HG03175 (cell line): Measurements from ENCODE around the gene PRKCH.
A peak's percentile ranks its signal among the peaks of the same experiment; 100 is the strongest.
"Not testable (repeated sequence)": the region's sequence is repeated elsewhere in the genome, so short reads cannot be mapped to it uniquely, and the experiment has no call there.

Source experiments
- ATAC-seq: cut with Tn5 transposase; IDR thresholded peaks from one replicate; pipeline ENCODE4 v1.9.1; 2021; ENCODE audit warnings: mild to moderate bottlenecking, moderate library complexity; ENCODE audit not compliant: unreplicated experiment

The PRKCH gene

DNA sequence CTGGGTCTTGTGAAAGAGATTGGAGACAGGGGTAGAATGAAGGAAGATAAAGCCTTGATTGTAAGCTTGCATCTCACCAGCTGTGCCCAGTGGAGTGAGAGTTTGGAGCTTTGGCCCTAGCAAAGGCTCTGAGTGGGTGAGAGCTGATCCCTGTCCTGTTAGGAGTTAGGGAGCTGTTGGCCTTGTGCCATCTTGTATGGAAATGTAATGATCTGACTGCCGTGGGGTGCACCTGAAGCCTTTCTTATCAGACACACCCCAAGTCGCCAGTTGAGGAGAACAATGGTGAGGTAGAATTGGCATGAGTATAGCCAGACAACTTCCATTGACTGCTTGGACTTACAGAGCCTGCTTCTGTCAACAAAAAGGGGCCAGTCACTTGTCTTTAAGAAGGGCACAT lies 130.1 kb downstream of the PRKCH start:
- ATAC-seq = no peak

DNA sequence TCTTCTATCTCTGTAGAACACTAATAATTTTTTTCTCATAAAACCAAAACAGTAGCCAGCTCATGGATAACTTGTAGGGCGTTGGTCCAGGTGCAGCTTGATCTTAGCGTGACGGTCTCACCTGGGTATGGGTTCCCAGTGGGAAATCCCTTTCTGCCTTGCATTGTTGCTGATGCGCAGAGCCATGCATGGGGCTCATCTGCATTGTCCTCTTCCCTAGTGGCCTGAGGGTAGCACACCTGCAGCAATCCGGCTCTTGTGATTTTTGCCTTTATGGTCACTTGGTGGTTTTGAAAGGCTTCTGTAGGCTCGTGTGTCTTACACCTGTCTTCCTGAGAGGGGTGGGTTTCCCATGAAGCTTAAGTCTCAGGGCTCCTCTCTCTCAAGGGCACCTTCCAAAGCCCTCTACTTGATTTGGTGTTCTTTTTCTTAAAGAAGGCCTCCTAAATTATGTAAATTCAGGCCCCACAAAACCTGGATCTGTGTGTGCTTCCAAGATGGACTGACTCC lies 130.6 kb downstream of the PRKCH start:
- ATAC-seq = no peak

DNA sequence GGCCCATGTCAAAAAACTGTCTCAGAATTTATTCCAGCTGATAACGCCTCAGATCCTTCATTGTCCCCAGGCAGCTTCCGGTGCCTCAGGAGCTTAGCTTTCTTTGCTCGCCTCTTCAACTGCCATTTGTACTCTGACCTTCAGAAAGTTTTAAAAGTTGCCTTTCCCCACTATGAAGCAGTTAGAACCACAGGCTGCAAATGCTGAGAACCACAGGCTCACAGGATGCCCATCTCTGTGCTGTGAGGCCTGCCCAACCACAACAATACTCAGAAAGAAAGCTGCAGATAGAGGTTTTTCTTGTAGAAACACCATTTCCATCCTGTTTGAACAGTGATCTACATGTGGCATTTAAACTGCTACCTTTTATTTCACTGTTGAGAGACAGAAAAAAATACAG lies 131.1 kb downstream of the PRKCH start:
- ATAC-seq = no peak

DNA sequence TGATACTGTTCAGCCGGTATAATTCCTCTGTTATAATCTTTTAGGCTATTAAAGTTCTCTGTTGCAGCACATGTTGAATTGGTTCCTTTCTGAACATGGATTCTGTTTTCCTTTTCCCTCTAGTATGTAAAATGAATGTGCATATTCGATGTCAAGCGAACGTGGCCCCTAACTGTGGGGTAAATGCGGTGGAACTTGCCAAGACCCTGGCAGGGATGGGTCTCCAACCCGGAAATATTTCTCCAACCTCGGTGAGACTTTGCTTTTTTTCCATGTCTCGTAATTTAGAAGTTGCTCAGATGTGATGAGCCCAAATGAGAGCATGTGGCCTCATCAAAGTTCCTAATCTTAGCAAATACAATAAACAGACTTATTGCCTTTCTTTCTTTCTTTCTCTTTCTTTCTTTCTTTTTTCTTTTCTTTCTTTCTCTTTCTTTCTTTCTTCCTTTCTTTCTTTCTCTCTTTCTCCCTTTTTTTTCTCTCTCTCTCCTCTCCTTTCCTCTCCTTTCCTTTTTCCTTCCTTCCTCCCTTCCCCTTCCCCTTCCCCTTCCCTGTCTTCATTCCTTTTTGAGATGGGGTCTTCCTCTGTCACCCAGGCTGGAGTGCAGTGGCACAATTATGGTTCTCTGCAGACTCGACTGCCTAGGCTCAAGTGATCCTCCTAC lies 131.9 kb downstream of the PRKCH start:
- ATAC-seq = no peak

DNA sequence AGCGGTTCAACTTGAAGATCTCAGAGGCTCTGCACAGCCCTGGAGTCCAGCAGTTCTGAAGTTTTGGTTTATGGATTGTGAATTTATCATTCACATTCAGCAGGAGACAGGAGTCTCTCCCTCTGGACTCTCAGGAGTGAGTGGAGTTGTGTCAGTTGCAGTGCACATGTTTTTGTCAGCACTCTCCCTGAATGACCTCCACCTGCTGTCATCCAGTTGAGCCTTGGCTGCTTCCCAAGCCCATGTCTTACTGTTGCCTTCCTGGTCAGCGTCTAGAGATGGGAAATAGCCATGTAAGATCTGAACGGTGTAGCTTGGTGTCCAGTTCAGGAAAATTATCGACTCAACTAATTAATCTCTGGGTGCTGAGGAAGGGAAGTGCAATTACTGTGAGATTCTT lies 133.2 kb downstream of the PRKCH start:
- ATAC-seq = no peak

DNA sequence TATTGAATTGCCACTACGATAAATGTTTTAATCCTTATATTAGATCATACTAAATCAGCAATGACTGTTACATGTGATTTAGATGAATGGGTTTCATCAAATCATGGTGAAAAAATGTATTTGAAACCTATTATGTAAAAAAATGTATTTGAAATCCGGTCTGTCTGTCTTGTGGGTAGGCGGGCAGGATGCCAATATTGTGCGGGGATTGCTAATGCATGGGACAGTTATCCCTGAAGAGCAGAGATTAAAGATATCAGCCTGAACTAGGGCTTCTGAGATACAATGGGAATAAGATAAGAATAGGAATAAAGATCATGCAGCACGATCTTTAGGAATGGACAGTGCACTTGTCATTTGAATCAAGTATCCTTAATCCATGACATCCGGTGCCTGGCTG lies 134.0 kb downstream of the PRKCH start:
- no peak for ATAC-seq

DNA sequence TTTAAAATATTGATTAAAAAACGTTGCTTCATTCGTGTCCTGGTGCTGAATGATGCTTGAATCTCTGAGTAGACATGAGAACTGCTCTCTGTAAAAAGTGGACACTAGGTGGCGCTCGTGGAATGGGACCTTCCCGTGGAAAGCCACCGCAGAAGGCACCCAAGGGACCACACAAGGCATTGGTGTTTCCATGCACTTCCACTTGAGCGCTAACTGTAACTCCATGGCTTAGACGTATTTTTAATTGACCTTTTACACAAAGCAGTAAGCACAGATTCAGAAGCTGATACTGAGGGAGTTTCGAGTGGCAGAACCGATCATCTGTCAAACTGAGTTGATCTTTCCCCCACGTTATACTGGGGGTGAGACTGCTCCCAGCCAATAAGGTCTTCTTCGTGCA lies 135.3 kb downstream of the PRKCH start:
- peak; percentile 70 for ATAC-seq

DNA sequence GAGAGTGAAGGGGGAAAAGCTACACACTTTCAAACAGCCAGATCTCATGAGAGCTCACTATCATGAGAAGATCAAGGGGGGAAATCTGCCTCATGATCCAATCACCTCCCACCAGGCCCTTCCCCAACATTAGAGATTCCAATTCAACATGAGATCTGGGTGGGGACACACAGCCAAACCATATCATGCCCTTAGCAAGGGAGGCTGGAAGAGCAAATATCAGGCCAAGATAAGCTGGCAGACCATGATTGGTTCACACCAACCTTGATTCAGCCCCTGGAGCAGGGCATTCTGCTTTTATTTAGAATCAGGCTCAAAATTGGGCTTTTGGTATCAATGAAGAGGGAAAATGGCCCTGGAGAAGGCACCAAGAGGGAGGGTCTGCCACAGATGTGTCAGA lies 137.4 kb downstream of the PRKCH start:
- no peak for ATAC-seq

DNA sequence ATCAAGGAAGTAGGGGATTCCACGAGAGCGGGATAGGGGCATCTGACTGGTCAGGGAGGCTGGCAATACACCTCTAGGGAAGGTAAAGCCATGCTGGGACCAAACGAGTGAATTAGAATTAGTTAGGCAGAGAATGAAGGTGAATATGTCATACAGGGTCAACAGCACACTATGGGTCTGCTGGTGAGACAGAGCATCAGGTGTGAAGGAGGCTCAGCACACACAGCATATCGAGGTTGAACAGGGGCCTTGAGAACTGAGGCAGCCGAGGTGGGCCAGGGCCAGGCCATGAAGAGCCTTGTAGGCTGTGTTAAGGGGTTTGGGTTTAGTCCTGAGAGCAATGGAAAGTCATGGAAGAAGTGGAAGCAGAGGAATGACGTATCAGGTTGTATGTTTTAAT lies 137.8 kb downstream of the PRKCH start:
- ATAC-seq = no peak

DNA sequence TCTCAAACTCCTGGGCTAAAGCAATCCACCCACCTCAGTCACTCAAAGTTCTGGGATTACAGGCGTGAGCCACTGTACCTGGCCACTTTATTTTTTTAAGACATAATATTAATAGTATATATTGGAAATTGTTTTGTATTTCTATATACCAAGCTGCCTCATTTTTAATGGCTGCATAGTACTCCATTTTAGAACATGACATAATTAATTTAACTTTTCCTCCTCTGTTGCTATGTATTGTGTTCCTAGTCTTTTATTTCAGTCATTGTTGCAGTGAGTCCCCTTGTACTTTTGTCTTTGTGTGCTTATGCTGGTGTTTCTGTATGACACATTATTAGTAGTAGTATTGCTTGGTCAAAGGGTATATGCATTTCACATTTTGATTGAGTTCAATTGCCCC lies 138.7 kb downstream of the PRKCH start:
- ATAC-seq = no peak

DNA sequence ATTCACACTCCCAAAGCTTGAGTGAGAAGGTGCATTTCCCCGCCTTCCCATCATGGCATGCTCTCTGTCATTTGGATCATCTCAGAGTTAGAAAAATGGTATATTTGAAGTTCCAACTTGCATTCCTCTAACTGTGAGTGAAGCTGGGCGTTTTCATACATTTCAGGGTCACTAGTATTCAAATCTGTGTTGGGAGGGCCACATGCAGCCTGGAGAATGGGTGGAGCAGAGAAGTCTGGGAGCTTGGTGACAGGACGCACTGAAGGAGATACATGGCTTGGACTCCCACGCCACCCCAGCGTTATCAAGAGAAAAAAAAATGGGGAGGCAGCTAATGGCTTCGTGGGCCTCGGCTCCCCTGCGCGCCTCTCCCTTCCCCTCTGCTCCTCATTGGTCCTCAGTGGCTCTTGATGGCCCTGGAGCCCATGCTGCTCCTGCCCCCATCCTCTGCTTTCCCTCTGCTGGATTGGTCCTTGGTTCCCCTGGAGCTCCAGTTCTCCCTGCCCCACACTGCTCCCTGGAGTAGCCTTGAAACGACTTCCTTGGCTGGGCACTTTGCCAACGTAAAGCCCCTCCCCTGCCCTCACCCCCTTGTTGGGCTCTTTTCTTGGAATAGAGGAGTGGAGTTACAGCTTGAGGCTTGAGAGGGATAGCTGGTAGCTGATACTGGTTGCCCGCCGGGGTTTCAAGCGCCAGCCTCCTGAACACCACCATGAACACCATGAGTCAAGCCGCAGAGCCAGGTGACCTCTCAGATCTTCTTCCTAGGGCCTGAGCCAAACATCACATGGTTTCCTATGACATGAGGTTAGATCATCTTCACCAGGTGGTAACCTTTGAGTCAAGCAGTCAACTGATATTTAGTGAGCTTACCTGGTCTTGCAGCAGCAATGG lies 139.6 kb downstream of the PRKCH start:
- ATAC-seq = no peak

DNA sequence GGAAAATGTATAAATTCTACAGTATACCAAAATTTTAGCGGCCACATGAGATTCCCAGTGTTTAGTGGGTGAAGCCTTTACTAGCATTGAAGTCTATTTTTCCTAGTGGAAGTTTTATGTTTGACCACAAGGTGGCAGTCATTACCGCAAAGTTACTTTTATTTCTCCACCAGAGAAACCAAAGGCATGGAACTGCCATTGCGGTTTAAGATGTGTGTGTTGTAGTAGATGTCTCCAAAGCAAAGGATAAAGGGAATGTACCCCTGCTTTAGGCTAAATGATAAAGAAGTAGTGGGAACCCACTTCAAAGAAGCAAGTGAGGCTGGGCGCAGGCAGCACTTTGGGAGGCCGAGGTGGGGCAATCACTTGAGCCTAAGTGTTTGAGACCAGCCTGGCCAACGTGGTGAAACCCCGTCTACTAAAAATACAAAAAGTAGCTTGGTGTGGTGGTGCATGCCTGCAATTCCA lies 140.5 kb downstream of the PRKCH start:
- no peak for ATAC-seq

DNA sequence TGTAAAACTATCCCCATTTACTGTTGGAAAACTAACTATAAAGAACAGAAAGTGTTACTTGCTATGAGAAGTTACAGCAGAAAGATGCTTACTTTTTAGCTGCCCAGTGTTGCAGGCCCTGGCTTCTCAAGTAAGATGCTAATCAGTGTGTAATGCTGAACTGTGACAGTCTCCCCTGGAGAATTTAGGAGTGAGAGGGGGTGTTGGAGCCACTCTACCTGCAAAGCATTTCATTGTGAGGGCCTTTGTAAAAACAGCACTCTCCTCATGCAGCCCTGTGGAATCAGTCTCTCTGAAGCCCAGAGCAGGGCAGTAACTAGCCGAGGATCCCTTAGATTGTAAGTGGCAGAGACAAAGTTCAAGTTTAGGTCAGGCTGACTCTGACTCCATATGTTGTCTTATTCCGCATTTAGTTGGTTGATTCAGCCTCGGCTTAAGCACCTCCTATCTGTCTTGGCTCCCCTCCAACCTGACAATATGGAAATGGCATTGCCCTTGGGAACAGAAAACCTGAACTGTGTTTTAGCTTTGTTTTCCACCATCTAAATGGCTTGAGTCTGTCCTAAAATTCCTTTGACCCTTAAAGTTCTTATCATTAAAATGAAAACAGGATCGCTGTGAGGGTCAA lies 141.3 kb downstream of the PRKCH start:
- ATAC-seq = no peak

DNA sequence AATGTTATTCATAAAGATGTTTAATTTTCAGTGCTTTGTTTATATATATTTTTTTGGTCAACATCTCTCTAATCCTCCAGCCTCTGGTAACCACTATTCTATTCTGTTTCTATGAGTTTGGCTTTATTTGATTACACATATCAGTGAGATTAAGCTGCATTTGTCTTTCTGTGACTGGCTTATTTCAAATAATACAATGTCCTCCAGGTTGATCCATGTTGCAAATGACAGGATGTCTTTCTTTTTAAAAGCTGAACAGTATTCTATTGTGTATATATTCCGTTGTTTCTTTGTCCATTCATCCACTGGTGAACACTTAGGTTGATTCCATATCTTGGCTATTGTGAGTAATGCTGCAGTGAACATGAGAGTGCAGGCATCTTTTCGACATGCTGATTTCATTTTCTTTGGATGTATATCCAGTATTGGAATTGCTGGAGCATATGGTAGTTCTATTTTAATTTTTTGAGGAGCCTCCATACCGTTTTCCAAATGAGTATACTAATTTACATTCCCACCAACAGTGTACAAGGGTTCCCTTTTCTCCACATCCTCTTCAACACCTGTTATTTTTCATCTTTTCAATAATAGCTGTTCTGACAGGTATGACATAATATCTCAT lies 142.4 kb downstream of the PRKCH start:
- no peak for ATAC-seq

DNA sequence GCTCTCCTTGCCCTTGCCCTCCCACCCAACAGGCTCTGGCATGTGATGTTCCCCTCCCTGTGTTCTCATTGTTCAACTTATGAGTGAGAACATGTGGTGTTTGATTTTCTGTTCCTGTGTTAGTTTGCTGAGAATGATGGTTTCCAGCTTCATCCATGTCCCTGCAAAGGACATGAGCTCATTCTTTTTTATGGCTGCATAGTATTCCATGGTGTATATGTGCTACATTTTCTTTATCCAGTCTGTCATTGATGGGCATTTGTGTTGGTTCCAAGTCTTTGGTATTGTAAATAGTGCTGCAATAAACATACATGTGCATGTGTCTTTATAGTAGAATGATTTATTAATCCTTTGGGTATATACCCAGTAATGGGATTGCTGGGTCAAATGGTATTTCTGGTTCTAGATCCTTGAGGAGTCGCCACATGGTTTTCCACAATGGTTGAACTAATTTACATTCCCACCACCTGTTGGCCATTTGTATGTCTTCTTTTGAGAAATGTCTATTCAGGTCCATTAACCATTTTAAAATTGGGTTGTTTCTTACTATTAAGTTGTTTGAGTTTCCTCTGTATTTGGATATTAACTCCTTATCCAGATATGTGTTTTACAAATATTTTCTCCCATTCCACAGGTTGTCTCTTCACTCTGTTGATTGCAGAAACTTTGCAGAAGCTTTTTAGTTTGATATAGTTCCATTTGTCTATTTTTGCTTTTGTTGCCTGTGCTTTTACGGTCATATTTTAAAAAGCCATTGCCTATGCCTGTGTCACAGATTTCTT lies 143.4 kb downstream of the PRKCH start:
- not testable (repeated sequence) for ATAC-seq

DNA sequence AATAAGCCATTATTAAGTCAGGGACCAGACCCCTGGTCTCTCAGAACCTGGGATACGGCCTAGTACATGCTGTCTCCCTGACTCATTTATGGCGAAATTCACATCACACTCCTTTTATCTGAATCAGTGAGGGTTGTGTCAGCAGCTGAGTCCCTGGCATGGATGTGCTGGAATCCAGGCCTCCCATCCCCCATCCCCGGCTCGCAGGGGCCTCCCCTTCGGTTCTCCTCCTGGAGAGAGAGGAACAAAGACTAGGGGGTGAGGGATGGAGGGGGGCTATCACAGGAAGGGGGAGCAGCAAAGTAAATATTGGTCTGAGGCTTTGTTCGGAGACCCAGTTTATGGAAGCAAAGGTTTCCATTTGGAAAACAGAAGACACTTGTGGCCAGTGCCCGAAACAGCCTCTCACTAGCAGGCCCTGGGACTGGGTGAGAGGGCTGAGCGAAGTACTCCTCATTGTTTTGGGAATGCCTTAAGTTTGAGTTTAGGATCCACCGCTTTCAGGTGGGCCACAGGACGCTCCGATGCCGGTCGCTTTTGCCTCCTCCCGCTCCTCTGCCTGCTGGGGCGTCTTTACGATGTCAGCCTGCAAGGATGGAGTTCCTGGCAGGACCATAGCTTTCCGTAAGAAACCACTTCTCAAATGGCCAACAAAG lies 145.0 kb downstream of the PRKCH start:
- no peak for ATAC-seq

DNA sequence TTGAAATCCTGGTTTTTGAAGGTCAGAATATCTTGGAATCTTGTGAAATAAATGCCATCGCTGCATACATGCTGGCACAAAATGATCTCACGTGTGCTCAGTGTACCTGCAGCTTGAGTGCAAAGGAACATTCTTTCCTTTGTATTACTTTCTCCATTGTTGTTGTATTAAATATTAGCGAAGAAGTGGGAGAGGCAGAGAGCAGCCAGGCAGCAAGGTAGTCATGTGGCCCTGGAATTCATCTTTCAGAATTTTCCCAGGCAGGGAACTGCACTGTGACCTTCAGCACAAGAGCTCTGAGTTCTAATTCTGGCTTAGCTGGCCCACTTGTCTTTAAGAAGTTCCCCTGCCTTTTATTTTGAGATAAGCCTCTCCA lies 145.5 kb downstream of the PRKCH start:
- no peak for ATAC-seq

DNA sequence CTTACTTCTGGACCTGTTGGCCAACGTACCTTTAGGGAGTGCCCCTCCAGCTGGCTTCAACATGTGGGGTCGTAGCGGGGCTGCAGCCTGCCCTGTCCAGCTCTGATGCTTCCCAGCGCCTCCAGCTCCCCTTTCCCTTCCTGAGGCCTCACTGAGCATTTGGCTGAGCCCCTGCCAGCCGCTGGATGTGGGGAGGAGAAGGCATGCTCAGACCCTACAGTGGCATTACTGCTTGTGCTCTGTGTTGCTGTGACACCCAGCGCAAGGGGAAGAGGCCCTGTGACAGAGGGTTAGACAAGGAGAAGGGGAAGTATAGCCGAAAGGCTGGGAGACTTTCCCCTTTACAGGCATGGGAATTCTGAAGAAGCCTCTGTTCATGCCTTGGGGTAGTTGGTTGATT lies 145.9 kb downstream of the PRKCH start:
- no peak for ATAC-seq

DNA sequence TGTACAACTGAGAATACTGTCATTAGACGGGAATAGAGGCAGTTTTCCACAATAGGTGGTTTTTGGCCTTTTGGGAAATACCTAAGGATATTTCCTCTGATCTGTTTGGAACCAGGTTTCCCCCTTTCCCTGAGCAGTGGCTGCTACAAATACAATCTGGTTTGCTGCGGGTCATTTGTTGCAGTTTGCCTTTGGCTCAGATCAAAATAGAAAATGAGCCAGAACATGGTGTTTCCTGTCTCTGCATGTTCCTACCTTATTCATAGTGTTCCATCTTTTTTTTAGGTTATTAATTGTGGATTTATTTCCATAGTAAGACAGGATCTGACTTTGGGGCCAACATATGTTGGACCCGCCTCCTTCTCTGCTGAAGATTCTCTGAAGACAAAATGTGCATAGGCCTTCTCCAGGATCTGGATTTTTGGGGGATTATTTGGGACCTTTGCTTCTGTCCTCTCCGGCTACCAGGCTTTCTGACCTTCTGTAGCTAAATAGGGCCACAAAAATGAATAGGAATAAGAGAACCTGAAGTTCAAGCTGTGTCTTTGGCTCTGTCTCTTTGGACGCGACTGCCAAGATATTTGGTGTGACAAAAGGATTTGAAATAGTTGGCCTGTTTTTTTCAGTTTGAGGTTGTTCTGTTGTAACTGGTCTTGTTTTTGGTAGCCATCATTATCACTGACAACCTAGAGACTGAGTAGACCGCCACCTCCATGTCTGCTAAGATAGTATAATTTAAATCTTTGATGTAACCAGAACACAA lies 146.9 kb downstream of the PRKCH start:
- ATAC-seq = no peak
